ENCODE results near the gene ZMYND10.

DNA sequence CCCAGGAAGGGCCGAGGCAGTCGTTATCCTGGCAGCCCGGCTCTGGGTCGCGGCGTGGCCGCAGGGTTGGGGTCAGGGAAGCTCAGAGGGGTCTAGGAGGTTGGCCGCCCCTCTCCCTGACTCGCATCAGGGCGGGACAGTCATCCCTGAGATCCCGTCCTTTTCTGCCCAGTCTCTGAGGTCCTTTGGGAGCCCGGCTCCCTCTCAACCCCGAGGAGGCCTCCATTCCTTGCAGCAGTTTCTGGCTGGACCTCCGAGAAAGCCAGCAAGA lies 23.5 kb downstream of the ZMYND10 start:
- TF ChIP-seq, protein P1, sequence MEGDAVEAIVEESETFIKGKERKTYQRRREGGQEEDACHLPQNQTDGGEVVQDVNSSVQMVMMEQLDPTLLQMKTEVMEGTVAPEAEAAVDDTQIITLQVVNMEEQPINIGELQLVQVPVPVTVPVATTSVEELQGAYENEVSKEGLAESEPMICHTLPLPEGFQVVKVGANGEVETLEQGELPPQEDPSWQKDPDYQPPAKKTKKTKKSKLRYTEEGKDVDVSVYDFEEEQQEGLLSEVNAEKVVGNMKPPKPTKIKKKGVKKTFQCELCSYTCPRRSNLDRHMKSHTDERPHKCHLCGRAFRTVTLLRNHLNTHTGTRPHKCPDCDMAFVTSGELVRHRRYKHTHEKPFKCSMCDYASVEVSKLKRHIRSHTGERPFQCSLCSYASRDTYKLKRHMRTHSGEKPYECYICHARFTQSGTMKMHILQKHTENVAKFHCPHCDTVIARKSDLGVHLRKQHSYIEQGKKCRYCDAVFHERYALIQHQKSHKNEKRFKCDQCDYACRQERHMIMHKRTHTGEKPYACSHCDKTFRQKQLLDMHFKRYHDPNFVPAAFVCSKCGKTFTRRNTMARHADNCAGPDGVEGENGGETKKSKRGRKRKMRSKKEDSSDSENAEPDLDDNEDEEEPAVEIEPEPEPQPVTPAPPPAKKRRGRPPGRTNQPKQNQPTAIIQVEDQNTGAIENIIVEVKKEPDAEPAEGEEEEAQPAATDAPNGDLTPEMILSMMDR (conservative IDR thresholded peaks at IDR 0.05 in 1 of 2, IDR thresholded peaks at IDR 0.05 in 1 of 2; ENCODE audit: low read depth in 1 of 2, low read length in 2 of 2), result no peak
- no peak for TF ChIP-seq EZH2 (IDR thresholded peaks at IDR 0.05; ENCODE audit: low read length, missing control alignments)
